IMR-90 (cell line): ENCODE measurements around the gene TYRO3. TPM values are rescaled to one million over a fixed set of nuclear protein-coding genes. Genes with fewer than 3 reads are reported as not detected.
A peak's percentile ranks its signal among the peaks of the same experiment; 100 is the strongest.

Source experiments
- ATAC-seq: fragments of 200-7000 bp; cut with Tn5 transposase; 2 replicates; pipeline ENCODE4 v1.9.1; 2020; ENCODE audit warnings: low read depth, mild to moderate bottlenecking, moderate library complexity
- Bru-seq: library from RNA; stranded (reverse); fragments of 400-500 nt; gene quantifications from one replicate; lab custom pipeline; 2021; lab: Mats Ljungman, UMichigan
- BruChase-seq, 2 experiments: library from RNA; stranded (reverse); fragments of 400-500 nt; gene quantifications; one replicate each; lab custom pipeline; 2021; lab: Mats Ljungman, UMichigan
- BruUV-seq: library from RNA; stranded (reverse); fragments of 400-500 nt; replicated peaks from 2 replicates; lab custom pipeline; 2021; lab: Mats Ljungman, UMichigan
- CTCF ChIA-PET: fragments of 300-600 bp; formaldehyde crosslinking; extraction: SDS; loops from one replicate; lab custom pipeline; 2021; ENCODE audit warnings: antibody characterized with exemption; lab: Yijun Ruan, JAX
- POLR2A ChIA-PET: fragments of 300-600 bp; sonication (Branson Sonifier 250); formaldehyde crosslinking; loops from one replicate; lab custom pipeline; 2022; ENCODE audit warnings: antibody characterized with exemption; ENCODE audit not compliant: unreplicated experiment; lab: Charles Lee
- DNase-seq: peaks from one replicate; pipeline ENCODE4 v3.0.0; 2013
- H2AFZ ChIP-seq: replicated peaks from 2 replicates; pipeline ENCODE3; 2013; ENCODE audit warnings: low read length, mild to moderate bottlenecking; ENCODE audit not compliant: poor library complexity
- H2AK5ac ChIP-seq: 2 replicates; pipeline ENCODE4 v1.6.1; 2013; ENCODE audit warnings: low read depth, low read length, inconsistent platforms
- H2AK9ac ChIP-seq: replicated peaks from 2 replicates; pipeline ENCODE3; 2013; ENCODE audit warnings: mild to moderate bottlenecking, low read depth, low read length, moderate library complexity; ENCODE audit not compliant: poor library complexity
- H2BK120ac ChIP-seq: 2 replicates; pipeline ENCODE4 v1.6.1; 2013; ENCODE audit warnings: low read depth, low read length, inconsistent platforms
- H2BK15ac ChIP-seq: 3 replicates; pipeline ENCODE4 v1.6.1; 2013; ENCODE audit warnings: low read depth, low read length, inconsistent platforms
- H2BK20ac ChIP-seq: 2 replicates; pipeline ENCODE4 v1.6.1; 2013; ENCODE audit warnings: low read depth, mild to moderate bottlenecking, inconsistent platforms, low read length, moderate library complexity
- H2BK5ac ChIP-seq: 2 replicates; pipeline ENCODE4 v1.6.1; 2013; ENCODE audit warnings: mild to moderate bottlenecking, low read depth, low read length, inconsistent platforms; ENCODE audit not compliant: poor library complexity, severe bottlenecking
- H3K14ac ChIP-seq: replicated peaks from 2 replicates; pipeline ENCODE4 v1.6.1; 2013; ENCODE audit warnings: low read depth, low read length, inconsistent platforms
- H3K18ac ChIP-seq: 2 replicates; pipeline ENCODE4 v1.6.1; 2013; ENCODE audit warnings: low read depth, low read length, control low read depth
- H3K23ac ChIP-seq: 2 replicates; pipeline ENCODE4 v1.6.1; 2013; ENCODE audit warnings: low read depth, low read length, inconsistent platforms
- H3K27ac ChIP-seq: 2 replicates; pipeline ENCODE4 v1.5.1; 2013; ENCODE audit warnings: mild to moderate bottlenecking, control low read depth, low read length; ENCODE audit not compliant: insufficient read depth
- H3K27me3 ChIP-seq: 2 replicates; pipeline ENCODE4 v1.6.1; 2013; ENCODE audit warnings: low read length; ENCODE audit not compliant: control insufficient read depth, insufficient read depth
- H3K36me3 ChIP-seq: 2 replicates; pipeline ENCODE4 v1.6.1; 2013; ENCODE audit warnings: low read length, mixed read lengths; ENCODE audit not compliant: control insufficient read depth, insufficient read depth
- H3K4ac ChIP-seq: 2 replicates; pipeline ENCODE4 v1.6.1; 2013; ENCODE audit warnings: low read depth, low read length, inconsistent platforms
- H3K4me1 ChIP-seq: 2 replicates; pipeline ENCODE4 v1.6.1; 2013; ENCODE audit warnings: low read length, mixed read lengths; ENCODE audit not compliant: control insufficient read depth, insufficient read depth
- H3K4me2 ChIP-seq: 2 replicates; pipeline ENCODE4 v1.6.1; 2013; ENCODE audit warnings: low read depth, mild to moderate bottlenecking, control low read depth, low read length, moderate library complexity
- H3K4me3 ChIP-seq: 2 replicates; pipeline ENCODE4 v1.5.1; 2013; ENCODE audit warnings: low read depth, mild to moderate bottlenecking, control low read depth, low read length, moderate library complexity; ENCODE audit not compliant: insufficient read depth
- H3K56ac ChIP-seq: 2 replicates; pipeline ENCODE4 v1.6.1; 2013; ENCODE audit warnings: low read length, inconsistent platforms; ENCODE audit not compliant: insufficient read depth; ENCODE audit errors: extremely low read depth
- H3K79me1 ChIP-seq, 2 experiments: 2 replicates each; pipeline ENCODE4 v1.6.1; 2013; ENCODE audit warnings: low read length in 2 of 2, inconsistent platforms in 1 of 2, low read depth in 1 of 2
- H3K9ac ChIP-seq: 2 replicates; pipeline ENCODE4 v1.6.1; 2013; ENCODE audit warnings: low read depth, low read length, control low read depth
- H3K9me1 ChIP-seq: 2 replicates; pipeline ENCODE4 v1.6.1; 2013; ENCODE audit warnings: low read length, inconsistent platforms; ENCODE audit not compliant: insufficient read depth
- H3K9me3 ChIP-seq: 2 replicates; pipeline ENCODE4 v1.6.1; 2013; ENCODE audit warnings: low read length; ENCODE audit not compliant: control insufficient read depth, insufficient read depth
- H4K20me1 ChIP-seq: 2 replicates; pipeline ENCODE4 v1.6.1; 2013; ENCODE audit warnings: low read length, inconsistent platforms; ENCODE audit not compliant: insufficient read depth
- H4K5ac ChIP-seq: 2 replicates; pipeline ENCODE4 v1.6.1; 2013; ENCODE audit warnings: mild to moderate bottlenecking, low read depth, low read length, control low read depth
- H4K8ac ChIP-seq, 2 experiments: 2 replicates each; pipeline ENCODE4 v1.6.1; 2013; ENCODE audit warnings: low read depth in 2 of 2, low read length in 2 of 2, control low read depth in 1 of 2, inconsistent platforms in 1 of 2
- H4K91ac ChIP-seq: 2 replicates; pipeline ENCODE4 v1.6.1; 2013; ENCODE audit warnings: low read depth, low read length, inconsistent platforms; ENCODE audit not compliant: insufficient read depth
- MAZ ChIP-seq: IDR thresholded peaks from 2 replicates; pipeline ENCODE4 v1.6.1; 2012; ENCODE audit warnings: low read depth, mild to moderate bottlenecking, low read length, improper control_type of control experiment, moderate library complexity, borderline replicate concordance
- MXI1 ChIP-seq: IDR thresholded peaks from 2 replicates; pipeline ENCODE4 v1.6.1; 2012; ENCODE audit warnings: low read depth, mild to moderate bottlenecking, low read length, moderate library complexity, borderline replicate concordance
- NFE2L2 ChIP-seq: fragments of 150-350 bp; IDR thresholded peaks from 2 replicates; pipeline ENCODE4 v1.6.1; 2016; ENCODE audit warnings: low read depth, mild to moderate bottlenecking, low read length
- SMC3 ChIP-seq: fragments of 150-350 bp; IDR thresholded peaks from 2 replicates; pipeline ENCODE4 v1.6.1; 2016; ENCODE audit warnings: low read depth, mild to moderate bottlenecking, antibody characterized with exemption, low read length, moderate library complexity
- WGBS, 2 experiments: methylation state at CpG; one replicate each; pipeline versions ENCODE4 v1.1.5 to v1.1.7; 2013; ENCODE audit warnings: missing lambda C conversion rate in 2 of 2; ENCODE audit not compliant: insufficient read length in 1 of 2; ENCODE audit errors: extremely low coverage in 2 of 2; 5-methylcytosine and 5-hydroxymethylcytosine counted together
- dilution Hi-C: fragments of 300-500 bp; cut with HindIII; formaldehyde crosslinking; loops from one replicate; pipeline ENCODE4 v1.14.3; 2018; ENCODE audit warnings: low sequenced_read_pairs; ENCODE audit not compliant: unreplicated experiment
- in situ Hi-C: fragments of 300-500 bp; cut with MboI; formaldehyde crosslinking; loops from 3 replicates; pipeline ENCODE4 v1.14.3; 2019; ENCODE audit warnings: low sequenced_read_pairs, inconsistent platforms, mixed read lengths
- intact Hi-C: fragments of 100-400 bp; cut with micrococcal nuclease; formaldehyde crosslinking; loops from 2 replicates; pipeline ENCODE4 v1.10.0; 2022
- long read RNA-seq: library from polyadenylated mRNA; unstranded; transcript quantifications from one replicate; pipeline ENCODE4 v2.0.0, GENCODE V29; 2021; ENCODE audit not compliant: unreplicated experiment
- polyA plus RNA-seq, 3 experiments: library from polyadenylated mRNA; depleted of rRNA; stranded (reverse); fragments of >200 nt; gene quantifications; 2 replicates each; pipeline ENCODE4 v1.2.3, GENCODE V29; 2012; ENCODE audit warnings: low replicate concordance in 1 of 3
- total RNA-seq: library from RNA; depleted of rRNA; stranded (reverse); fragments of >200 nt; gene quantifications from 2 replicates; pipeline ENCODE4 v1.2.3, GENCODE V29; 2012; rRNA removed
- TF ChIP-seq, protein P1 (sequence below): conservative IDR thresholded peaks from 2 replicates; pipeline ENCODE4 v1.5.1; 2012; ENCODE audit warnings: mild to moderate bottlenecking, low read depth, low read length, improper control_type of control experiment

The TYRO3 gene
- total RNA-seq: 10.6 and 11.5 TPM in 2 replicates
- 15.1 and 18.4 TPM in 2 replicates for polyA plus RNA-seq (2012; rRNA removed)
- polyA plus RNA-seq (2012; cell fraction: cytosol; rRNA removed): 3.8 and 10.2 TPM in 2 replicates
- polyA plus RNA-seq (2012; cell fraction: nucleus; rRNA removed; ENCODE audit: low replicate concordance): 10.8 and 15.1 TPM in 2 replicates
- percentile 41 among the genes with signal in this experiment for Bru-seq, nascent RNA
- percentile 47 among the genes with signal in this experiment for BruChase-seq, experiment 1, labeled RNA remaining after a 6-hour chase
- BruChase-seq, experiment 2, labeled RNA remaining after a 2-hour chase: percentile 45 among the genes with signal in this experiment
- long read RNA-seq, full-length matches to known transcripts: 13 of 34 reads
- long read RNA-seq, partial matches to known transcripts: 18 of 34 reads
- long read RNA-seq, other reads (novel, unspliced or antisense): 3 of 34 reads

DNA sequence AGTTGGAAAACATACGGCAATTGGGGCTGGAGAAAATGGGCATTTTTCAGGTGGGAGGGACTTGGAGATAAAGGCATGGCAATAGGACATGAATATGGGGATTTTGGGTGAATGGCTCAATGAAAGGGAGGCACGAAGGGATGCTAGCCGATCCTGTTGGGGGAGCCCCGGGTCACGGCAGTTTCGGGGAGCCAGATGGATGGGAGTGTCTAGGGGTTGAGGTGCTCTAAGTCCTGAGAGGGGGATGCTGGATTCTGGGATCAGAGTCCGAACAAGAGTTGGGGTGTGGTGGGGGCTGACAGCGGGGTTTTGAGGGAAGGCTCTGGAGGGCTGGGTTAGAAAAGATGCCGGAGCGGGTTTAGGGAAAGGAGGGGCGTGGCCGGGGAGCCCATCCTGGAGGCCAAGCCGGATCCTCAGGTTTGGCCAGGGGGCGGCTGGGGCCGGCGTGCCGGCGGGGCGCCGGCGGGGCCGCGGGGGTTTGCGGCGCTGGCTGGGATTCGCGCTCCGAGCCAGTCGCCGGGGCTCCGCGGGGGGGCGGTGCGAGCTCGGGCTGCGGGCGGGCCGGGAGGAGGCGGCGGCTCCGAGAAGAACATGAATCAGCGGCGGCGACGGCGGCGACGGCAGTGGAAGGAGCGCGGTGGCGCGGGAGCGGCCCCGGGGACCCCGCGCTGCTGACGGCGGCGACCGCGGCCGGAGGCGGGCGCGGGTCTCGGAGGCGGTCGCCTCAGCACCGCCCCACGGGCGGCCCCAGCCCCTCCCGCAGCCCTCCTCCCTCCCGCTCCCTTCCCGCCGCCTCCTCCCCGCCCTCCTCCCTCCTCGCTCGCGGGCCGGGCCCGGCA lies at the start of gene TYRO3:
Gene TYRO3 (plus strand): TSS at position 813 of the 839 bp plus-strand sequence. CDS start 46 bp downstream, outside the sequence.
- DNase-seq: no peak

More for the DNA sequence above, at the start of gene TYRO3:
- no peak within 1 kb of the TSS for H3K18ac ChIP-seq
- H3K9ac ChIP-seq: peak within 1 kb of the TSS; percentile 68
- POLR2A ChIA-PET: no interaction called here
- peak within 1 kb of the TSS; percentile 86 for H3K4ac ChIP-seq
- no peaks in the 10 kb centered on the region for H3K9me3 ChIP-seq
- no peak within 1 kb of the TSS; the same call in 1 of the 2 replicates for H2BK20ac ChIP-seq
- CTCF ChIA-PET: interaction anchor here (0.7 to 1.2 kb wide), 9 partner anchors 10 to 473 kb away, joined by 3 to 8 read pairs (median 4); partner anchors contain the start of gene MAPKBP1
- intact Hi-C loops: loop anchor here (5.0 to 10.0 kb wide), 3 partner anchors 44 to 186 kb away; no protein-coding TSS in a partner anchor
- H4K8ac ChIP-seq: peak within 1 kb of the TSS in 1 of 2 experiments; percentile 60; a peak in 2 of 4 replicates
- peak within 1 kb of the TSS; percentile 31; the same call in 1 of the 2 replicates for H3K27ac ChIP-seq
- peak within 1 kb of the TSS; percentile 97 for H2AK9ac ChIP-seq
- peak within 1 kb of the TSS; percentile 62 for H3K4me3 ChIP-seq
- H3K36me3 ChIP-seq: no peaks in the 10 kb centered on the region; the same call in 1 of the 2 replicates
- peak within 1 kb of the TSS; percentile 10 for H3K56ac ChIP-seq
- H2BK5ac ChIP-seq: peak within 1 kb of the TSS; percentile 43
- H4K91ac ChIP-seq: peak within 1 kb of the TSS; percentile 49; the same call in 1 of the 2 replicates
- peak; percentile 14; the same call in 1 of the 2 replicates for TF ChIP-seq MXI1
- TF ChIP-seq MAZ: peak; percentile 67
- TF ChIP-seq SMC3: 0 out of 2 replicates have a peak, but pooled peaks have one; percentile 14
- TF ChIP-seq, protein P1, sequence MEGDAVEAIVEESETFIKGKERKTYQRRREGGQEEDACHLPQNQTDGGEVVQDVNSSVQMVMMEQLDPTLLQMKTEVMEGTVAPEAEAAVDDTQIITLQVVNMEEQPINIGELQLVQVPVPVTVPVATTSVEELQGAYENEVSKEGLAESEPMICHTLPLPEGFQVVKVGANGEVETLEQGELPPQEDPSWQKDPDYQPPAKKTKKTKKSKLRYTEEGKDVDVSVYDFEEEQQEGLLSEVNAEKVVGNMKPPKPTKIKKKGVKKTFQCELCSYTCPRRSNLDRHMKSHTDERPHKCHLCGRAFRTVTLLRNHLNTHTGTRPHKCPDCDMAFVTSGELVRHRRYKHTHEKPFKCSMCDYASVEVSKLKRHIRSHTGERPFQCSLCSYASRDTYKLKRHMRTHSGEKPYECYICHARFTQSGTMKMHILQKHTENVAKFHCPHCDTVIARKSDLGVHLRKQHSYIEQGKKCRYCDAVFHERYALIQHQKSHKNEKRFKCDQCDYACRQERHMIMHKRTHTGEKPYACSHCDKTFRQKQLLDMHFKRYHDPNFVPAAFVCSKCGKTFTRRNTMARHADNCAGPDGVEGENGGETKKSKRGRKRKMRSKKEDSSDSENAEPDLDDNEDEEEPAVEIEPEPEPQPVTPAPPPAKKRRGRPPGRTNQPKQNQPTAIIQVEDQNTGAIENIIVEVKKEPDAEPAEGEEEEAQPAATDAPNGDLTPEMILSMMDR: 0 out of 2 replicates have a peak, but pooled peaks have one; percentile 12
- no peak for TF ChIP-seq NFE2L2
- peaks cover 27% of the 10 kb centered on the region for H3K4me1 ChIP-seq
- H3K79me1 ChIP-seq: peaks cover 8 to 22% of the 10 kb centered on the region in 2 experiments
- peak within 1 kb of the TSS; percentile 93 for H2AFZ ChIP-seq
- in situ Hi-C loops: no loop called here
- peak within 1 kb of the TSS; percentile 50 for H3K14ac ChIP-seq
- peaks cover 16% of the 10 kb centered on the region; the same call in 1 of the 2 replicates for H3K9me1 ChIP-seq
- peak within 1 kb of the TSS; percentile 43 for H2AK5ac ChIP-seq
- peak within 1 kb of the TSS; percentile 68 for H2BK120ac ChIP-seq
- no TSS peak for BruUV-seq
- peak; percentile 82 for ATAC-seq
- H2BK15ac ChIP-seq: peak within 1 kb of the TSS; percentile 19; the same call in 1 of the 3 replicates
- 2% methylated on average over 28 of the region's 81 CpGs; no CpG with 5 or more reads in 1 of the 2 experiments for WGBS, 2 experiments
- H3K4me2 ChIP-seq: peak within 1 kb of the TSS; percentile 92
- no peak within 1 kb of the TSS; the same call in 1 of the 2 replicates for H4K5ac ChIP-seq
- dilution Hi-C loops: no loop called here
- peaks cover 13% of the 10 kb centered on the region; the same call in 1 of the 2 replicates for H4K20me1 ChIP-seq
- H3K23ac ChIP-seq: peak within 1 kb of the TSS; percentile 76
- H3K27me3 ChIP-seq: no peaks in the 10 kb centered on the region
